ENCODE data around the gene ST3GAL4.

DNA sequence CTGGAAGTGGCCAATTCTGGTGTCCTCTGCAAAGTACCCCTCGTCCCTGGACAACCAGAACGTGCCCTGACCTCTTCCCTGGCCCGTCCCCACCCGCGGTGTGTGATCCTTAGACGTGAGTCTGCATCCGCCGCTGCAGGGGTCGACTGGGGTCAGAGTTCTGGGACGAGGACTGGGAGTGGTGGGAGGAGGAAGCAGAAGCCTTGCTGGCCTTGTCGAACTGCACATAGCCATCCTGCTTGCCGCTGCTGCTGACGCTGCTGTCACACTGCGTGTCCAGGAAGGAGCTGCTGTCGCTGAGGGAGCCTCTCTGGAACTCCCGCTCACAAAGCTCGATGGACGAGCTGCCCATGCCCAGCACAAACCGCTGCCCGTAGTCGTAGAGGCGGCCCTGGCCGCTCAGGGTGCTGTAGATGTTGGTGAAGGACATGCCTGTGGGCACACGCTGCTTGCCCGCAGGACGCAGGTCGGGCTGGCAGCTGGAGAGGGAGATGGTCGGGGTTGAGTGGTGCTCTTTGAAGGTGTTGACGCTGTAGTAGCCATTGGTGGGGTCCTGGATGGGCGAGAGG, 69.1 kb downstream of the ST3GAL4 start:
- TF ChIP-seq, protein P1, sequence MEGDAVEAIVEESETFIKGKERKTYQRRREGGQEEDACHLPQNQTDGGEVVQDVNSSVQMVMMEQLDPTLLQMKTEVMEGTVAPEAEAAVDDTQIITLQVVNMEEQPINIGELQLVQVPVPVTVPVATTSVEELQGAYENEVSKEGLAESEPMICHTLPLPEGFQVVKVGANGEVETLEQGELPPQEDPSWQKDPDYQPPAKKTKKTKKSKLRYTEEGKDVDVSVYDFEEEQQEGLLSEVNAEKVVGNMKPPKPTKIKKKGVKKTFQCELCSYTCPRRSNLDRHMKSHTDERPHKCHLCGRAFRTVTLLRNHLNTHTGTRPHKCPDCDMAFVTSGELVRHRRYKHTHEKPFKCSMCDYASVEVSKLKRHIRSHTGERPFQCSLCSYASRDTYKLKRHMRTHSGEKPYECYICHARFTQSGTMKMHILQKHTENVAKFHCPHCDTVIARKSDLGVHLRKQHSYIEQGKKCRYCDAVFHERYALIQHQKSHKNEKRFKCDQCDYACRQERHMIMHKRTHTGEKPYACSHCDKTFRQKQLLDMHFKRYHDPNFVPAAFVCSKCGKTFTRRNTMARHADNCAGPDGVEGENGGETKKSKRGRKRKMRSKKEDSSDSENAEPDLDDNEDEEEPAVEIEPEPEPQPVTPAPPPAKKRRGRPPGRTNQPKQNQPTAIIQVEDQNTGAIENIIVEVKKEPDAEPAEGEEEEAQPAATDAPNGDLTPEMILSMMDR (IDR thresholded peaks at IDR 0.05) = no peak
- no peak for TF ChIP-seq POLR2A (IDR thresholded peaks at IDR 0.05)
